ENCODE data around the gene TM4SF1.
"Not testable (repeated sequence)": the region's sequence is repeated elsewhere in the genome, so short reads cannot be mapped to it uniquely, and the experiment has no call there.

The TM4SF1 gene

DNA sequence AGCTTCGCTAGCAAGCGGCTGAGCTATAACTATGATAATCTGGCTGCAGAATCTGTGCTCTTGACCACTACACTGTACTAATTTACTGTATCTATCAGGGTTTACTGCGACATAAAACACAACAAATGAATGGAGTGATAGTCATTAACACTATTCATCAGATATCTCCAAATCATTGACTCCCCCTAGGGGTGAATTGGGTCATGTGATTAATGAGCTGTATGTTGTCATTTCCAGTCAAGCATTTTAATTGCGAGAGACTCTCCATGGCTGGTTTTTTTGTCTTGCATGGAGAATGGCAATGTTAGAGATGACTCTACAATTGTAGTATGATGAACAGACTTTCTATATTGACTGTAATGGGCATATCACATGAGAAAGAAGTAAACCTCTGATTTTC is 33.5 kb downstream of the TM4SF1 start:
- no peak for DNase-seq (ENCODE audit: low spot score)

DNA sequence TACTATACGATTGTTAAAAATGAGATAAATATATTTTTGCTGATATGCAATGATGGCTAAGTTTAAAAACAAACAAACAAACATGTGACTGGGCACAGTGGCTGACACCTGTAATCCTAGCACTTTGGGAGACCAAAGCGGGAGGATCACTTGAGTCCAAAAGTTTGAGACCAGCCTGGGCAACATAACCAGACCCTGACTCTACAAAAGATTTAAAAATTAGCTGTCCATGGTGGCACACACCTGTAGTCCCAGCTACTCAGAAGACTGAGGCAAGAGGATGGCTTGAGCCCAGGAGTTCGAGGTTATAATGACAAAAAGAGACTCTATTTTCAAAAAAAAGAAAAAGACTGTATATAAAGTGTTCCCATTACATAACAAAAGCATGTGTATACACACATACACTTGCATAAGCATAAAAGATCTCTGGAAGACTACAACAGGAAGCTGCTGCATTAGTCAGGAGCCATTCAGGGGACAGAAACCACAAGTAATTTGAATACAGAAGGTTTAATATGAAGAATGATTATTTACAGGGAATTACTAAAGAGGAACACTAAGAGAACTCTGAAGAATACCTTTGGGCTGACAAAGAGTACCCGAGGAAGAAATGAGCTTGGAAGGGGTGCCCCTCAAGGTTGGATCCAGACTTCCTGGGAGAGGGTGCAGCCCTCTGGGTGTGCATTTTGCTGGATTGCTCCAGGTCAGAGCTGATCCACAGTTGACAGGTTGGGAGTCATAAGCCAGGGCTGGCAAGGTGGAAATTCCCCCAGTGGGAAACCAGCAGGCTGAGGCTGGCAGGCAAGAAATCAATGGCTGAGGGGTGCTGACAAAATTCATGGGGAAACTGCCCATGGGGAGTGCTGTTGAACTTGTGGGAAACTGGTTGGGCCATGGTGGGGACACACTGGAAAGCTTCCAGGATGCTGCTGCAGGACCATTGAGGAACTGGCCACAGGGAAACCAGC is 34.8 kb downstream of the TM4SF1 start:
- DNase-seq (ENCODE audit: low spot score) = peak; percentile 56

DNA sequence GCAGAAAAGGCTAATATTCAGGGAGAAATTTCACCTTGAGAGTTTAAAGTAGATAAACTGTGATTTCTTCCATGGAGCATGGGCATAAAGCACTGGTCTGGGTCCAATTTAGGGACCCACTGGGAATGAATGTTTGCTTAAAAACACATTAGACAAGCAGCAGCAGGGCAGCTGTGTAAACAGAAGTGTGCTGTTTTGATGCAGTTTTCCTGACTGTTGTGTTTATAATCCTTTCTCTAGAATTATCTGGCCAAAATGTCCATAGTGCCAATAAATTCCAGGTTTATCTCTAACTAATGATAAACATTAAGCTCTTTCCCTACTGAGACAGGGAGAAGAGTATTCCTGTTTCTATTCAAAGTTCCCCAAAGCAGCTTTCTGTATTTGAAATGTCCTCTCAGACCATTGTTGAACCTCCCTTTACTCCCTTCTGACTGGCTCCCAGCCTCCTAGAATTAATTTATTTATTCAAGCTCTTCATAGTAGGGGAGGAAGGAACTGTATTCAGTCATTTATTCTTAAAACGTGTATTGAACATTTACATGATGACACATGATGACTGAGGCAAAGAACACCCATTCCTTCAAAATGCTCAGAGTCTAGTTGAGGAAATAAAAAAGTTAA is 37.0 kb downstream of the TM4SF1 start:
- DNase-seq (ENCODE audit: low spot score) = no peak

DNA sequence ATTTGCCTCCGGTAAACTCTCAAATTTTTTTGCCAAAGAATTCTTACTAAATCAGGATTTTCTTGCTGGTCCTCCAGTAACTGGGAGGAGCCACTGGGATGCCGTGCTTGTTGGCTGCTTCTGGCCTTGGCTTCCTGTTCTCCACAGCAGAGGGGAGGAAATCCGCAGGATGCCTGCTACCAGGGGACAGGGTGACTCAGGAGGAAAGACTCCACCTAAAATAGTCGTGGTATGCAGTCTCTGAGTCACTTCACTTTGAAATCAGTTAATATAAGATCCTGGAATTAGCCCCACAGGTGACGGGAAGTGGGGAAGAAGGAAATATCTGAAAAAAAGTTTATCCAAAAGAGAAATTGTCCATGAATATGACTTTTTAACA is 37.5 kb downstream of the TM4SF1 start:
- peak; percentile 94 for DNase-seq (ENCODE audit: low spot score)

DNA sequence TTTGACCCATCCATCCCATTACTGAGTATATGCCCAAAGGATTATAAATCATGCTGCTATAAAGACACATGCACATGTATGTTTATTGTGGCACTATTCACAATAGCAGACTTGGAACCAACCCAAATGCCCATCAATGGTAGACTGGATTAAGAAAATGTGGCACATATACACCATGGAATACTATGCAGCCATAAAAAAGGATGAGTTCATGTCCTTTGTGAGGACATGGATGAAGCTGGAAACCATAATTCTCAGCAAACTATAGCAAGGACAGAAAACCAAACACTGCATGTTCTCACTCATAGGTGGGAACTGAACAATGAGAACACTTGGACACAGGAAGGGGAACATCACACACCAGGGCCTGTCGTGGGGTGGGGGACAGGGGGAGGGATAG is 40.0 kb downstream of the TM4SF1 start:
- DNase-seq (ENCODE audit: low spot score) = not testable (repeated sequence)

DNA sequence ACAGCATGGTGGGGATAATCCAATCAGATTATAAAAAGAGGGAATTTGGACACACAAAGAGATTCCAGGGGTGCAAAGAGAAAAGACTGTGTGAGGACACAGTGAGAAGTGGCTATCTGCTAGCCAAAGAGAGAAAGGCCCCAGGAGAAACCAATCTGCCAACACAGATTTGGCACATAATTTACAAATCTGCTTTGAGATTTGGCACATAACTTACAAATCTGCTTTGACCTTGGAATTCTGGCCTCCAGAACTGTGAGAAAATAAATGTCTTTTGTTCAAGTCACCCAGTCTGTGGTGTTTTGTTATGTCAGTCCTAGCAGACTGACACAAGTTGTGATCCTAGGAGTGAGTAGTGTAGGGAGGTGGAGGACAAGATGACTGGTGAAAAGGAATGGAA is 40.5 kb downstream of the TM4SF1 start:
- no peak for DNase-seq (ENCODE audit: low spot score)

DNA sequence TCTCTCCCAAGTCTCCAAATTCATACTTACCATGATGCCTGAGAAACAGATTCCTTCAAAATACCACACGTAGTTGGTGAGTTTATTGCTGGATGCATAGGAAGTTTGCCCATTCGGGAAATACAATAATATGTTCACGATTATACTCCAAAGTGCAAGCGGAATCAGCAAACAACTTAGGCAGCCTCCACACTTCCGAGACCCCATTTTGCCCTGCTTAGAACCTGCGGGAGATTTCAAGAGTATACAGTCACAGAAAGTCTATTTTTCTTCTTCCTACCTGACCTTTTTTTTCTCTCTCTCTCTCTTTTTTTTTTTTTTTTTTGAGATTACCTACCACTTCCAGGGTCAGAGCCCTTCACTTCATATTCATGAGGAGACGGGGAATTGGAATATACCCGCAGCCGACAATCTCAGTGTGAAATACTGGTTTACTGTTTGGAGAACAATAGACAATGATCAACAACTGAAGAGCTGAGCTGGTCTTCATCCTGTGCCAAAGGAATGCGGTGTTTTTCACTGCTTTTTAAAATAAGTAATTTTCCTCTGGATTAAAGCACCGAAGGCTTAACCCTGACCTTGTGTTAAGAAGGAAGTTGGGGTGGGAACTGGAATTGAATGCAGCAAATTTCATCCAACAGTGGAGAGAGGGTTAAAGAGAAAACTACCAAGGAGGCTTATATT is 44.1 kb downstream of the TM4SF1 start, which contains the start of gene TM4SF18:
TSS of gene TM4SF18 (minus strand) at position 461 of the 684 bp plus-strand sequence. CDS start at position 207, 254 bp downstream.
- DNase-seq (ENCODE audit: low spot score) = no peak

DNA sequence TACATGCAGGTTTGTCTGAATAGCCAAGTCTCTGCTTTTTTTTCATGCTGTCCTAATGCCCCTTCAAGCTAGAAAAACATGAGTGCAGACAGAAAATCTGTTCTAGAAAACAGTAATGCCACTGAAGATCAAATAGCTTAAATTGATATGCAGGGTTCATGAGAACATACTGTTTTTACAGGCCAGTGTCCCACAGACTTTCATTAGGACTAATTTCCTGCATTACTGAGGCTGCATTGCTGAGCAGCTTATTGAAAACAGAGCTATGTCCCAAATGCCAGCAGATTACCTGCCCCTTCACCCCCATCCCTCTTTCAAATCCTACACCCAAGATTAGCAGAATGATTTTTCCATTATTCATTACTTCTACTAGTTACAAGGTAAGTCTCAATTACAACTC is 44.7 kb downstream of the TM4SF1 start:
- DNase-seq (ENCODE audit: low spot score) = no peak

DNA sequence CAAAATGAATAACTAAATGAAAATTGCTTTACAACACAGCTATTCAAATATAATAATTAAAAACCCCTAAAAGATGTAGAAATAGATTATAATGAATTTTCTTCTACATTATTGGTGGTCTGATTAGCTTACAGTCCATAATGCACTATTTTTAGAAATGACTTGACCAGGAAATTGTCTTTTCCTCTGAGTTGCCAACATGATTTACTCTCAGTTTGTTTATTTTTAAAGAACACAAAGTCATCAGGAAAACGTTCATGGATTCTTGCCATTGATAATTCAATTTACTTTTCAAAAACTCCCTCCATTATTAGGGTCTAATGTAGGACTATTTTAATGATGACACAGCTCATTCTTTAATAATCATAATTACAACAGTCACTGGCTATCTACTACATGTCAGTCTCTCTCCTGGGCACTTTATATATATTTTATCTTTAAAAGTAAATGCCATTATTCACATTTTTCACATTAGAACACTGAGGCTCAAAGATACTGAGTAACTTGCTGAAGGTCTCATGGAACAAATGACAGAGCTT is 45.2 kb downstream of the TM4SF1 start:
- DNase-seq (ENCODE audit: low spot score) = no peak

DNA sequence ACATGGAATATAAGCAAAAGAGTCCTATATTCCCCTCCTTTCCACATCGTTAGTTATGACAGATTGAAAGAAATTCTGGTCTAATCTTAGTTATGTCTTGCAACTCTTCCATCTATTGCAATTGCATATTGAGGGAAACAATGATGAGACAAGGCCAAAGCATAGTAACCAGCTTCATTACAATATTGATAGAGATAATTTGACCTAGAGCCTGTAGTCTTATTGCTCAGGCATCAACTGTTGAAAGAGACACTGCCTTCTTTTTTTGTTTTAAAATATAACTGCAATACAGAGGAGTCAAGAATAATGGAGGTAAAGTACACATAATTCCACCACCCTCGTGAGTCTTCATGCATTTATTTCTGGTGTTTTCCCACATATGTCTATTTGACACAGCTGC is 46.1 kb downstream of the TM4SF1 start:
- DNase-seq (ENCODE audit: low spot score) = no peak

DNA sequence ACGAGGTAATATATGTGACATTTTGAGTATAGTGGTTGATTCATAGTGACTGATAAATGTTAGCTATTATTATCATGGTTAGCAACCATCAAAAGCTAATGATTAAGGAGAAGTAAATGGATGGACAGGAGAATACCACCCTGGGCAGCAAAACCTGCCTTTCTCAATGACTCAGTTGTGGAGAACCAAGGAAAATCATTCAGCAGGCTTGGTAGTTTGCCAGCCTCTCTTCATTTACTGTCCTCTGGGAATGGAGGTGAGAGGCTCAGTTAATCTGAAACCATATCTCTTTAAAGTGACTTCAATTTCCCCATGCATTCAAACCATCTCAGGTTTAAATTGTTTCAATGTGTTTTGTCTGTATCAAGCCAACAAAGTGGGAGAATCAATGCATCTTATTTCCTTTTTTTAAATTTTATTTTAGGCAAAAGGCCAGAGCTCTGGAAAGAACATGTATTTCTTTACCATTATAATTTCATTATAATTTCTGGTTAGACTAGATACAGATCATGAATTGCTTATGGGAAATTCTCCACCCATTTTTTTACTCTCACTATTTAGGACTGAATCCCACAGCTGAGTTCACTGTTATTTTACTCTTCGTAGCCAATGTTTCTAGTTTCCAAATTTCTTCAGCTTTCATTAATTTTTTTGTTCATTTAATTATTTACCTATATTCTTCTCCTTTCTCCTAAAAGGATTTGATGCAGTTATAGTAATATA is 46.7 kb downstream of the TM4SF1 start:
- no peak for DNase-seq (ENCODE audit: low spot score)

DNA sequence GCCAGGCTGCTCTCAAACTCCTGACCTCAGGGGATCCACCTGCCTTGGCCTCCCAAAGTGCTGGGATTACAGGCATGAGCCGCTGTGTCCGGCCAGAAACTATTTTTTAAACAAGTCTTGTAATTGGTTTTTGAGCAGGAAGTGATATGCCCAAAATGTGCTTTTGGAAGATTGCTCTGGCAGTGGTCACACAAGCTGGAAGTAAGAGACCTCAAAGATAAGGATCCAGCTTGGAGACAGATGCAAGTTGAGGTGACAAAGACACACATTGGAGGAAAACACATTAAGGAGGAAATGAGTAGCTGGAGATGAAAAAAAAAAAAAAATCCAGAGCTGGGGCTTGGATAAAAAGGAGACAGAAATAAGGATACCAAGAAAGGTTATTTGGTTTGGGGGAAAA is 50.3 kb downstream of the TM4SF1 start:
- no peak for DNase-seq (ENCODE audit: low spot score)

DNA sequence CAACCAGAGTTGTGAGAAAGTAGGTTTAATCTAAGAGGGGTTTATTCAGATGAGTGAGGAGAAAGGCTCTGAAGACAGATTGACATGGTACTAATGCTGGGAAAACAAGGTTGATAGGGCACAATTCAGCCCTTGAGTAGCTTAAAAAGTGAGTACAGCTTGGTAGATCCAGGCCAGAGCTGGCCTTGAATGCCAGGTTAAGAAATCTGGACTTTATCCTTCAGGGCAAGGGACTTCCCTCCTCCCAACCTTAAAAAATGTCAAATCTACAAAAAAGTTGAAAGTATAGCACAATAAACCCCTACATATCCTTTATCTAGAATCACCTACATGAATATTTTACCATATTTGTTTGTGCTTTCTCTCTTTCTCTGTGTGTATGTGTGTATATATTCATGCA is 51.9 kb downstream of the TM4SF1 start:
- no peak for DNase-seq (ENCODE audit: low spot score)

DNA sequence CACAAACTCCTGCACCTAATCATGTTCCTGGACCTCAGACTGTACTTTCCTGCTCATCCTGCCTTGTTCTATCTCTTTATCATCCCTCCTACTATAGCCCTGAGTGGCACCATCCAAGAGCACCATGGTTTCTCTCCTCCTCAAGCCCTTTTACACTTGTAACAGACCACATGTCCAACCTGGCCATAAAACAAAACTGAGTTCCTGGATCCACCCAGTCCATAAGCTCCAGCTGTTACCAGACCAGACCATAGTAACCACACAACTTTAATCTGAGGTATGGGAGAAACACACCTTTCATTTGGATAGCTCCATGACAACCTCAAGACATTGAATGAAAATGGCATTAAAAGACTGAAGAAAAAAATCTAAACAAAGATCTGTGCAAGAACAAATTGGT is 53.1 kb downstream of the TM4SF1 start:
- DNase-seq (ENCODE audit: low spot score) = no peak

DNA sequence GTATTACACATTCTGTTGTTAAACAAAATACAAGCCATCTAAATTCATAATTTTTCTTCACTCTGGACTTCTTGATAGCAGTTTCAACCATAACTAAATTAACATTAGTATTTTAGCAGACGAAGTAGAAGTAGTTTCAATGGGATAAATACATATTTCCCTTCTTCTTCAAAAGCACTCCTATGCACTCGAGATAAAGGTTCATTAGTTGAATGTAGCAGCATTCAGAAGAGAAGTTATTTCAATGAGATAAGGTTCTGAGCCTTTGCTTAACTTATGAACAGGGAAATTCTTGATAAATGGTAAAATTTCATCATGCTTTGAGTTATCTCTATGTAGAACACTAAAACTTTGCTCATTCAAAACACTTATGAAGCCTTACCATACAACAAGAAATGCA is 55.8 kb downstream of the TM4SF1 start:
- no peak for DNase-seq (ENCODE audit: low spot score)

DNA sequence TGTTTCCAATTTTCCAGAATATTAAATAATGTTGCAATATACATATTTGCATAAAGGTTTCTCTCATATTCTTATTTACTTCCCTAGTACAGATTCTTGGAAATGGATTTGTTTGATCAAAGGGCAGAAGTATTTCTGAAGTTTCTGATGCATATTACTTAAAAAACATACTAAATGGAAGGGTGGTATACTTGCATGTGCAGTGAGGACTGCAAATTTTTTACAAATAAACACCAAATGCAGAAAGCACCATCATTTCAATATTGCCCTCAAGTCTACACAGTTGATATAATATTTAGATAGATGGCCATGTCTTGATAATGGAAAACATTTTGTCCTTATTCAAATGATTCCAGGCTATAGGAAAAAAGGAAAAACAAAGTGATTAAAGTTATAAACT is 56.3 kb downstream of the TM4SF1 start:
- no peak for DNase-seq (ENCODE audit: low spot score)

DNA sequence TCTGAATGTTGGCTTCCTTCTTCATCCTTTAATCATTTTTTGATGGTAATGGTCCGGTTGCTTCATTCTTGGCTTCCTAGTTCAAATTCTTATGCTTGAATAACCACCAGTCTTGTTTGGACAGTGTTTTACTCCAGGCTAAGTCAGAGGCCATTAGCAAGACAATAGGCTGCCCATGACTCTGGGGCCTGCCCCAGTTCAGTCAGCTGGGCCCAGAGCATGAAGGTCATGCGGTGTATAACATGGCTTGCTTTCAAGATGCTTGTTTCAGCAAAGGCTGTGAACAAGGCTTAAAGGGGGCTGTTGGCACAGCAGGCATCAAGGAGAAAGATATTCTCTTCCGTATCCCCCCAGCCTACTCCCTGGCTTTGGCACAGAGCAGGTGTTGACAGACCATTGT is 57.7 kb downstream of the TM4SF1 start:
- DNase-seq (ENCODE audit: low spot score) = no peak
